ENCODE measurements around the gene CLDN6. TPM values are rescaled to one million over a fixed set of nuclear protein-coding genes. Genes with fewer than 3 reads are reported as not detected.

The CLDN6 gene
- total RNA-seq, 1 donor = under 0.01 TPM

DNA sequence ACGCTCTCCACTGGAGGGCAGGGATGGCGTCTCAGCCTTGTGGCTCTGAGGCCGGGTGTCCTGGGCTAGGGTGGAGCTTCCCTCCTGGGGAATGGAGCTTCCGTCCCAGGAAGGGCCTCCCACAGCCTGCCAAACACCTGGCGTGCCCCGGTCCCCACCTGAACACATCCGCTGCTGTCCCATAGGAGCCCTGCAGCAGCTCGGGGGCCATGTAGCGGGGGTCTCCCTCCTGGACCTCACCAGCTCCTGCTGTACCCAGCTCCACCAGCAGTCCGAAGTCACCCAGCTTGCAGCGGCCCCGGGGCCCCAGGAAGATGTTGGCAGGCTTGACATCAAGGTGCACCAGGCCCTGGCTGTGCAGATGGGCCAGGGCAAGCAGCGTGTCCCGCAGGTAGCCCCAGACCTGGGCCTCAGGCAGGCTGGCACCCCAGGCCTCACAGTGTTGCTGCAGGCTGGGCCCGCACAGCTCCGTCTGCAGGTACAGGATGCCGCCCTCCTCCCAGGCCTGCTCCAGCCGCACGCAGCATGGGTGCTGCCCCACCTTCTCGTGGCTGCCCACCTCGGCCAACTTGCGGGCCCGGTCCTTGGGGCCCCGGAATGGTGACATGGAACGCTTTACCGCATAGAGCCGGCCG lies 42.7 kb downstream of the CLDN6 start:
- TF ChIP-seq, protein P1, sequence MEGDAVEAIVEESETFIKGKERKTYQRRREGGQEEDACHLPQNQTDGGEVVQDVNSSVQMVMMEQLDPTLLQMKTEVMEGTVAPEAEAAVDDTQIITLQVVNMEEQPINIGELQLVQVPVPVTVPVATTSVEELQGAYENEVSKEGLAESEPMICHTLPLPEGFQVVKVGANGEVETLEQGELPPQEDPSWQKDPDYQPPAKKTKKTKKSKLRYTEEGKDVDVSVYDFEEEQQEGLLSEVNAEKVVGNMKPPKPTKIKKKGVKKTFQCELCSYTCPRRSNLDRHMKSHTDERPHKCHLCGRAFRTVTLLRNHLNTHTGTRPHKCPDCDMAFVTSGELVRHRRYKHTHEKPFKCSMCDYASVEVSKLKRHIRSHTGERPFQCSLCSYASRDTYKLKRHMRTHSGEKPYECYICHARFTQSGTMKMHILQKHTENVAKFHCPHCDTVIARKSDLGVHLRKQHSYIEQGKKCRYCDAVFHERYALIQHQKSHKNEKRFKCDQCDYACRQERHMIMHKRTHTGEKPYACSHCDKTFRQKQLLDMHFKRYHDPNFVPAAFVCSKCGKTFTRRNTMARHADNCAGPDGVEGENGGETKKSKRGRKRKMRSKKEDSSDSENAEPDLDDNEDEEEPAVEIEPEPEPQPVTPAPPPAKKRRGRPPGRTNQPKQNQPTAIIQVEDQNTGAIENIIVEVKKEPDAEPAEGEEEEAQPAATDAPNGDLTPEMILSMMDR (IDR thresholded peaks at IDR 0.05; ENCODE audit: extremely low read depth, low read depth, low read length) = no peak
- Histone ChIP-seq H3K9me3 (ENCODE audit: low read depth, low read length) (no peaks in the 10 kb centered on the region), H4K20me1 (ENCODE audit: insufficient read depth, low read length) (peaks cover 12% of the 10 kb centered on the region), H3K4me1 (ENCODE audit: insufficient read depth, low read length) (peaks cover 7% of the 10 kb centered on the region), H3K4me2 (ENCODE audit: insufficient read depth, low read length) (no peak overlapping the region), H3K27me3 (ENCODE audit: insufficient read depth, low read length) (no peaks in the 10 kb centered on the region), H2AFZ (ENCODE audit: low read length) (no peak overlapping the region), H3K36me3 (ENCODE audit: insufficient read depth, low read length) (no peaks in the 10 kb centered on the region), H3K79me2 (ENCODE audit: insufficient read depth, low read length) (peaks cover 10% of the 10 kb centered on the region), H3K4me3 (ENCODE audit: insufficient read depth, low read length) (no peak overlapping the region), H3K27ac (ENCODE audit: low read depth, low read length) (no peak overlapping the region)
- DNase-seq (ENCODE audit: insufficient read length, low spot score, missing footprints) = no peak

- no peak overlapping the region for H3K27ac ChIP-seq (ENCODE audit: low read depth, low read length)
- H2AFZ ChIP-seq (ENCODE audit: low read length) = no peak overlapping the region
- H4K20me1 ChIP-seq (ENCODE audit: insufficient read depth, low read length) = peaks cover 12% of the 10 kb centered on the region
- TF ChIP-seq, protein P1 (IDR thresholded peaks at IDR 0.05; ENCODE audit: extremely low read depth, low read depth, low read length) = no peak
- no peaks in the 10 kb centered on the region for H3K9me3 ChIP-seq (ENCODE audit: low read depth, low read length)
- no peak for DNase-seq (ENCODE audit: insufficient read length, low spot score, missing footprints)
- no peak overlapping the region for H3K4me3 ChIP-seq (ENCODE audit: insufficient read depth, low read length)
- H3K4me1 ChIP-seq (ENCODE audit: insufficient read depth, low read length) = peaks cover 7% of the 10 kb centered on the region
- no peaks in the 10 kb centered on the region for H3K27me3 ChIP-seq (ENCODE audit: insufficient read depth, low read length)
- no peaks in the 10 kb centered on the region for H3K36me3 ChIP-seq (ENCODE audit: insufficient read depth, low read length)
- no peak overlapping the region for H3K4me2 ChIP-seq (ENCODE audit: insufficient read depth, low read length)
- H3K79me2 ChIP-seq (ENCODE audit: insufficient read depth, low read length) = peaks cover 4% of the 10 kb centered on the region
Observed at GRCh38 chr16:2974319-2975056, 43.5 kb downstream of the CLDN6 start.

GRCh38 chr16:2973605-2974318 lies 44.2 kb downstream of the CLDN6 start:
- no peak overlapping the region for H3K4me2 ChIP-seq (ENCODE audit: insufficient read depth, low read length)
- no peak overlapping the region for H2AFZ ChIP-seq (ENCODE audit: low read length)
- H3K4me3 ChIP-seq (ENCODE audit: insufficient read depth, low read length) = no peak overlapping the region
- peaks cover 2% of the 10 kb centered on the region for H3K79me2 ChIP-seq (ENCODE audit: insufficient read depth, low read length)
- H3K36me3 ChIP-seq (ENCODE audit: insufficient read depth, low read length) = no peaks in the 10 kb centered on the region
- H3K4me1 ChIP-seq (ENCODE audit: insufficient read depth, low read length) = peaks cover 4% of the 10 kb centered on the region
- H4K20me1 ChIP-seq (ENCODE audit: insufficient read depth, low read length) = peaks cover 12% of the 10 kb centered on the region
- H3K9me3 ChIP-seq (ENCODE audit: low read depth, low read length) = no peaks in the 10 kb centered on the region
- no peak for DNase-seq (ENCODE audit: insufficient read length, low spot score, missing footprints)
- no peaks in the 10 kb centered on the region for H3K27me3 ChIP-seq (ENCODE audit: insufficient read depth, low read length)
- TF ChIP-seq, protein P1 (IDR thresholded peaks at IDR 0.05; ENCODE audit: extremely low read depth, low read depth, low read length) = no peak
- H3K27ac ChIP-seq (ENCODE audit: low read depth, low read length) = no peak overlapping the region

GRCh38 chr16:2973093-2973492 lies 44.9 kb downstream of the CLDN6 start:
- DNase-seq (ENCODE audit: insufficient read length, low spot score, missing footprints) = no peak
- peaks cover 2% of the 10 kb centered on the region for H3K79me2 ChIP-seq (ENCODE audit: insufficient read depth, low read length)
- peaks cover 2% of the 10 kb centered on the region for H3K27me3 ChIP-seq (ENCODE audit: insufficient read depth, low read length)
- peaks cover 4% of the 10 kb centered on the region for H3K4me1 ChIP-seq (ENCODE audit: insufficient read depth, low read length)
- H4K20me1 ChIP-seq (ENCODE audit: insufficient read depth, low read length) = peaks cover 12% of the 10 kb centered on the region
- no peak overlapping the region for H3K4me3 ChIP-seq (ENCODE audit: insufficient read depth, low read length)
- no peaks in the 10 kb centered on the region for H3K36me3 ChIP-seq (ENCODE audit: insufficient read depth, low read length)
- no peak overlapping the region for H3K4me2 ChIP-seq (ENCODE audit: insufficient read depth, low read length)
- no peaks in the 10 kb centered on the region for H3K9me3 ChIP-seq (ENCODE audit: low read depth, low read length)
- no peak overlapping the region for H3K27ac ChIP-seq (ENCODE audit: low read depth, low read length)
- TF ChIP-seq, protein P1 (IDR thresholded peaks at IDR 0.05; ENCODE audit: extremely low read depth, low read depth, low read length) = no peak
- H2AFZ ChIP-seq (ENCODE audit: low read length) = no peak overlapping the region
